GM04504 (cell line): ENCODE results near the gene FBXL16.

Experiments used
- DNase-seq: peaks from one replicate; pipeline ENCODE4 v3.0.0-alpha.2; 2012; ENCODE audit warnings: low read depth

FBXL16 gene

GRCh38 chr16:734981-735881 lies 29.6 kb upstream of the FBXL16 start:
- DNase-seq, result no peak

- no peak for DNase-seq
Observed at GRCh38 chr16:734208-734980, 28.8 kb upstream of the FBXL16 start.

- DNase-seq, result no peak
Observed at GRCh38 chr16:733382-734207, 28.0 kb upstream of the FBXL16 start.

- no peak for DNase-seq
Observed at GRCh38 chr16:732936-733335, 27.3 kb upstream of the FBXL16 start.

GRCh38 chr16:732332-732731 lies 26.7 kb upstream of the FBXL16 start:
- DNase-seq, result no peak

- no peak for DNase-seq
Observed at GRCh38 chr16:730666-731509, 25.3 kb upstream of the FBXL16 start.

- no peak for DNase-seq
Observed at GRCh38 chr16:729768-730665, 24.4 kb upstream of the FBXL16 start.

GRCh38 chr16:728890-729744 lies 23.5 kb upstream of the FBXL16 start:
- DNase-seq, result no peak

GRCh38 chr16:728131-728889 lies 22.7 kb upstream of the FBXL16 start:
- DNase-seq, result no peak

- no peak for DNase-seq
Observed at GRCh38 chr16:727291-727977, 21.8 kb upstream of the FBXL16 start.

- DNase-seq, result no peak
Observed at GRCh38 chr16:726438-727290, 21.1 kb upstream of the FBXL16 start, which contains the start of the genes CCDC78 and HAGHL. CCDC78 (minus strand) TSS chr16:726443; CDS start chr16:726367, 76 bp downstream. HAGHL (plus strand) TSS chr16:727106; CDS start chr16:727510, 404 bp downstream.

GRCh38 chr16:726188-726437 lies 20.5 kb upstream of the FBXL16 start:
- no peak for DNase-seq

- no peak for DNase-seq
Observed at GRCh38 chr16:725463-726187, 20.0 kb upstream of the FBXL16 start.

- no peak for DNase-seq
Observed at GRCh38 chr16:725041-725376, 19.4 kb upstream of the FBXL16 start.

- no peak for DNase-seq
Observed at GRCh38 chr16:724188-725040, 18.8 kb upstream of the FBXL16 start.

GRCh38 chr16:723695-724094 lies 18.1 kb upstream of the FBXL16 start:
- DNase-seq, result no peak
